ENCODE measurements around the gene NR3C2. TPM values are rescaled to one million over a fixed set of nuclear protein-coding genes. Genes with fewer than 3 reads are reported as not detected.

The NR3C2 gene
- total RNA-seq, 2 experiments from 2014 or later: 2.0 to 5.2 TPM

- intact Hi-C loops (cut with micrococcal nuclease; ENCODE audit: unreplicated experiment): no loop called here
- no peaks in the 10 kb centered on the region for H3K36me3 ChIP-seq (ENCODE audit: insufficient read depth, low read length)
- no peaks in the 10 kb centered on the region for H3K79me2 ChIP-seq (ENCODE audit: insufficient read depth, low read depth, low read length)
- no peaks in the 10 kb centered on the region for H3K4me1 ChIP-seq (ENCODE audit: insufficient read depth, low read length, poor library complexity, severe bottlenecking)
- ChIA-PET CTCF (ENCODE audit: unreplicated experiment) (no interaction called here), POLR2A (interaction anchor here (0.6 to 1.0 kb wide), 3 partner anchors 32 to 391 kb away, joined by 3 to 4 read pairs (median 3); no protein-coding TSS in a partner anchor)
- no peaks in the 10 kb centered on the region for H3K9me3 ChIP-seq (ENCODE audit: low read length)
- H4K20me1 ChIP-seq (ENCODE audit: insufficient read depth, low read length): no peaks in the 10 kb centered on the region
- no peak overlapping the region for H3K27ac ChIP-seq (ENCODE audit: low read depth, low read length, poor library complexity, severe bottlenecking)
- H3K4me3 ChIP-seq (ENCODE audit: low read depth, low read length, poor library complexity, severe bottlenecking): no peak overlapping the region
- no peaks in the 10 kb centered on the region for H3K9me2 ChIP-seq (ENCODE audit: insufficient read depth, low read length)
- no peak for DNase-seq (ENCODE audit: low spot score)
- no peak overlapping the region for H3K4me2 ChIP-seq (ENCODE audit: low read length)
- H2AFZ ChIP-seq (ENCODE audit: low read length): no peak overlapping the region
- no peak for TF ChIP-seq CTCF (conservative IDR thresholded peaks at IDR 0.05; ENCODE audit: low read length)
- TF ChIP-seq EZH2phosphoT487 (IDR thresholded peaks at IDR 0.05; ENCODE audit: borderline replicate concordance, low read depth, low read length): no peak
- no TSS peak for BruUV-seq (replicated peaks)
Measured at GRCh38 chr4:148315049-148315448, 127.2 kb downstream of the NR3C2 start.

- no peaks in the 10 kb centered on the region for H3K36me3 ChIP-seq (ENCODE audit: insufficient read depth, low read length)
- no peaks in the 10 kb centered on the region for H3K9me3 ChIP-seq (ENCODE audit: low read length)
- H3K27ac ChIP-seq (ENCODE audit: low read depth, low read length, poor library complexity, severe bottlenecking): no peak overlapping the region
- CTCF ChIA-PET (ENCODE audit: unreplicated experiment): no interaction called here
- intact Hi-C loops (cut with micrococcal nuclease; ENCODE audit: unreplicated experiment): no loop called here
- BruUV-seq (replicated peaks): no TSS peak
- no peaks in the 10 kb centered on the region for H3K79me2 ChIP-seq (ENCODE audit: insufficient read depth, low read depth, low read length)
- no peaks in the 10 kb centered on the region for H3K9me2 ChIP-seq (ENCODE audit: insufficient read depth, low read length)
- no peak overlapping the region for H3K4me3 ChIP-seq (ENCODE audit: low read depth, low read length, poor library complexity, severe bottlenecking)
- no peaks in the 10 kb centered on the region for H4K20me1 ChIP-seq (ENCODE audit: insufficient read depth, low read length)
- no peak overlapping the region for H2AFZ ChIP-seq (ENCODE audit: low read length)
- POLR2A ChIA-PET: interaction anchor here (1.0 kb wide), 1 partner anchor 25 kb away, joined by 3 read pairs; no protein-coding TSS in a partner anchor
- no peak overlapping the region for H3K4me2 ChIP-seq (ENCODE audit: low read length)
- H3K4me1 ChIP-seq (ENCODE audit: insufficient read depth, low read length, poor library complexity, severe bottlenecking): no peaks in the 10 kb centered on the region
- no peak for DNase-seq (ENCODE audit: low spot score)
- TF ChIP-seq EZH2phosphoT487 (IDR thresholded peaks at IDR 0.05; ENCODE audit: borderline replicate concordance, low read depth, low read length) (no peak), CTCF (conservative IDR thresholded peaks at IDR 0.05; ENCODE audit: low read length) (no peak)
Measured at GRCh38 chr4:148312956-148313490, 129.2 kb downstream of the NR3C2 start.

- Histone ChIP-seq H3K9me2 (ENCODE audit: insufficient read depth, low read length) (no peaks in the 10 kb centered on the region), H3K4me2 (ENCODE audit: low read length) (no peak overlapping the region), H3K9me3 (ENCODE audit: low read length) (no peaks in the 10 kb centered on the region), H3K4me3 (ENCODE audit: low read depth, low read length, poor library complexity, severe bottlenecking) (no peak overlapping the region), H3K27ac (ENCODE audit: low read depth, low read length, poor library complexity, severe bottlenecking) (no peak overlapping the region), H3K79me2 (ENCODE audit: insufficient read depth, low read depth, low read length) (no peaks in the 10 kb centered on the region), H3K4me1 (ENCODE audit: insufficient read depth, low read length, poor library complexity, severe bottlenecking) (no peaks in the 10 kb centered on the region), H3K36me3 (ENCODE audit: insufficient read depth, low read length) (no peaks in the 10 kb centered on the region), H2AFZ (ENCODE audit: low read length) (no peak overlapping the region), H4K20me1 (ENCODE audit: insufficient read depth, low read length) (no peaks in the 10 kb centered on the region)
- ChIA-PET POLR2A (no interaction called here), CTCF (ENCODE audit: unreplicated experiment) (no interaction called here)
- no TSS peak for BruUV-seq (replicated peaks)
- intact Hi-C loops (cut with micrococcal nuclease; ENCODE audit: unreplicated experiment): no loop called here
- TF ChIP-seq EZH2phosphoT487 (IDR thresholded peaks at IDR 0.05; ENCODE audit: borderline replicate concordance, low read depth, low read length) (no peak), CTCF (conservative IDR thresholded peaks at IDR 0.05; ENCODE audit: low read length) (no peak)
- DNase-seq (ENCODE audit: low spot score): no peak
Measured at GRCh38 chr4:148311526-148311925, 130.7 kb downstream of the NR3C2 start.

All from OCI-LY7 (cell line).